T-helper 1 cell (primary cell): ENCODE results near the gene CTNNB1.

Experiments
- DNase-seq, 5 donors: peaks; one replicate each; pipeline ENCODE4 v3.0.0-alpha.2; 2012 to 2020

The CTNNB1 gene

DNA sequence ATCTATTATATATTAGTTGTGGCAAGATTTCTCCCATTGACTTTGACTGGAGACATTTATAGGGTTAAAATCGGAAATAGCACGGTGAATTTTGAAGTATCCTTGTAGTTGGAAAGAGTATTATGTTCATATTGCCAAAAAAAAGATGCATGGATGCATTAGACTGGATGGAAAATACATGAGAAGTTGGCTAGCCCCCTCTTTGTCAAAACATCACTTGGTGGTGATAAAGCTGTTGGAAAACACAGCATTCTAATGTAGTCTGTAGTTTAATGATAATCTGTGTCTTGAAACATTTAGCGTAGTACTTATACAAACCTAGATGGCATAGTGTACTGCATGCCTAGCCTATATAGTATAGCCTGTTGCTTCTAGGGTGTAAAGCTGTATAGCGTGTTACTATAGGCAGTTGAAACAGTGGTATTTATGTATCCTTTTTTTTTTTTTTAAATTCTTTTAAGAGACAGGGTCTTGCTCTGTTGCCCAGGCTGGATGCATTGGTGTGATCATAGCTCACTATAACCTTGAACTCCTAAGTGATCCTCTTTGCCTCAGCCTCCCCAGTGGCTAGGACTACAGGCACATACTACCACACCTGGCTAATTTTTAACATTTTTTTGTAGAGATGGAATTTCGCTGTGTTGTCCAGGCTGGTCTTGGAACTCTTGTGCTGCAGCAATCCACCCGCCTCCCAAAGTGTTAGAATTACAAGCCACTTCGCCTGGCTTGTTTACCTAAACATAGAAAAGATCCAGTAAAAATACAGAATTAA is 21.8 kb downstream of the CTNNB1 start:
- DNase-seq, result no peak

DNA sequence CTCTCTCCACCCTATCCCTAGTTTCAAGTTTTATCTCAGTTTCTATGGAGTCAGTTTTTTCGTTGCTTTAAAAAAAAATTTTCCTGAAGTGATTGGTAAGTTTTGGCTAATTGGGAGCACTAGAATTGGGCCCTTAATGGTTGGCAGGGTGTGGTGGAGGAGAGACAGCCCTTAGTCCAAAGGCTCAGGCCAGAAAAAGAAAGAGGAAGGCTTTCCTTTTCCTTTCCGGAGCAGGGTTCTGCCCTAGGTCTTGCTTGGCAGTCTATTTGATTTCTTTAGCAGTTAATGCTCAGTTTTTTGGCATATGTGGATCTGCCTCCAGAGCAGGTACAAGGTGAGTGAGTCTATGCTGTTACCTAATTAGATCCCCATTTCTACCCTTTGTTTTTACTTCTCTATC is 22.7 kb downstream of the CTNNB1 start:
- DNase-seq, result no peak

DNA sequence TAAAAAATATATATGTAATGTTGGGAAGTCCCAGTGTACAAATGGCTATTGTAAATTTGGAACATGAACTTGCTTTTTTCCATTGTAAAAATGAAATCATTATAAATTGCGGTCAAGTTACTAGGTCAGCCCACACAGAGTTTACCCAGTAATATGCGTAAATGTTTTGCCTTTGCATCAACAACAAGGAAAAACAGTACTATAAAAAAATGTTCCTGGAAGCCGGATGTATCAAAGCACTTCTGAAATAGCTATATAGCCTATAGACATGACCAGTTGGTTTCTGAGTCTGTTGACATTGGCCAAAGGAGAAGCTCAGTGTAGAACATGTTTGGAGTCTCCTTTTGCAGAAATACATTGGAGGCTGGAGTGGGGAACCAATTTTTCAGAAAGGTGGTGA is 23.2 kb downstream of the CTNNB1 start:
- DNase-seq, result no peak

DNA sequence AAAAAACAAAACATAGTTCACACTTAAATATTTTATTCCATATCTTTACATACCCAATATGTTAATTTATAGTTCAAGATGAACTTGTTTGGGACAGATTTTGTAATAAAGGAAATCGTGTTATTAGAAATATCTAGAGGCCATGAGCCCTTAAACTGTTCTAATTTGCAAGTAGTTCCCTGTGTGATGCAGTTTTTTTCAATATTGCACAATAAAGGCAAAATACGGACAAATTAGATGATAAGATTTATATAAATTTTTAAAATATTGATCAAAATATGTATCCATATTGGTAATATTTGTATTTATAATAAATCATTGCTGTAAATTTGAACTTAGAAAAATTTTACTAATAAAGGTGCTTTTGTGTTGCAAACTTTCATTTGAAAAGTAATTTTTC is 23.8 kb downstream of the CTNNB1 start:
- DNase-seq, result no peak

DNA sequence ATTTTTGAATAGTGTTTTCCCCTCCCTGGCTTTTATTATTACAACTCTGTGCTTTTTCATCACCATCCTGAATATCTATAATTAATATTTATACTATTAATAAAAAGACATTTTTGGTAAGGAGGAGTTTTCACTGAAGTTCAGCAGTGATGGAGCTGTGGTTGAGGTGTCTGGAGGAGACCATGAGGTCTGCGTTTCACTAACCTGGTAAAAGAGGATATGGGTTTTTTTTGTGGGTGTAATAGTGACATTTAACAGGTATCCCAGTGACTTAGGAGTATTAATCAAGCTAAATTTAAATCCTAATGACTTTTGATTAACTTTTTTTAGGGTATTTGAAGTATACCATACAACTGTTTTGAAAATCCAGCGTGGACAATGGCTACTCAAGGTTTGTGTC is 24.4 kb downstream of the CTNNB1 start:
- DNase-seq, result no peak

DNA sequence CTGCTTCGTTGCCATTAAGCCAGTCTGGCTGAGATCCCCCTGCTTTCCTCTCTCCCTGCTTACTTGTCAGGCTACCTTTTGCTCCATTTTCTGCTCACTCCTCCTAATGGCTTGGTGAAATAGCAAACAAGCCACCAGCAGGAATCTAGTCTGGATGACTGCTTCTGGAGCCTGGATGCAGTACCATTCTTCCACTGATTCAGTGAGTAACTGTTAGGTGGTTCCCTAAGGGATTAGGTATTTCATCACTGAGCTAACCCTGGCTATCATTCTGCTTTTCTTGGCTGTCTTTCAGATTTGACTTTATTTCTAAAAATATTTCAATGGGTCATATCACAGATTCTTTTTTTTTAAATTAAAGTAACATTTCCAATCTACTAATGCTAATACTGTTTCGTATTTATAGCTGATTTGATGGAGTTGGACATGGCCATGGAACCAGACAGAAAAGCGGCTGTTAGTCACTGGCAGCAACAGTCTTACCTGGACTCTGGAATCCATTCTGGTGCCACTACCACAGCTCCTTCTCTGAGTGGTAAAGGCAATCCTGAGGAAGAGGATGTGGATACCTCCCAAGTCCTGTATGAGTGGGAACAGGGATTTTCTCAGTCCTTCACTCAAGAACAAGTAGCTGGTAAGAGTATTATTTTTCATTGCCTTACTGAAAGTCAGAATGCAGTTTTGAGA is 25.0 kb downstream of the CTNNB1 start:
- no peak for DNase-seq

DNA sequence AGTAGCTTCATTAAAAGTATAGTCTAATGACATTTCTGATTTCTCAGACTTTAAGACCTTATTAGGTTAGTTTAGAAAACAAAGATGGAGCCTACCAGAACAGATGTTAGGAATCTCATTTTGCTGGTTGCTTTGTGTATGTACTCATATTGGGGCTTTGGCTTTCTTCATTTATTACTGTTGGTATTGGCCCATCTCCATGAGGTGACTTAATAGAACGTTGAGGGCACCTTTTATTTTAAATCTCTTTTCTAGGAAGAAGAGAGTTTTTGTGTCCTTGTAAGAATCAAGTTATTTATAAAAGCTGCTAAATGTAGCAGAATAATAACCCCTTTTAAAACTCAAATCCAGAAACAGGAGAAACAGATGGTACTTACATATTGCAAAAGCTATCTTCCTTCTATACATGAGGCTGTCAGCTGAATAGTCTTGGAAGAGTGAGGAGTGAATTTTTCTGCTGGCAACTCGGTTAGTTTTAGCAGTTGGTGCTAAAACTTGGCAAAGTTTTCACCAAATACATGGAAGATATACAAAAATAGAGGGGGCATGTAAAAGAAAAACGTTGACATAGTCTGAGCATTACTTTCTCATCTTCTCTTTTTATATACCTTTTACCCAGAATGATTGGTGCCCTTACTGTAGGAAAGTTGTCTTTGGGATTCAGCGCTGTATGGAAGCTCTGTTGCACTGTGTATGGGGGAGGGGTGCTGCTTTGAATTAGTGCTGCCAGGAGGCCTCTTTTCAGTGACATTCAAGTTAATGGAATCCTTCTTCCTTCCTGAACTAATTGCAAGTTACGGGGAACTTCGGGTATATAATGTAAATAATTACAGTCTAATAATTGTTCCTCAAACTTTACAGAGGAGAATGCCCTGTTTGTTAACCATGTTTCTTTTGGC is 35.8 kb downstream of the CTNNB1 start:
- DNase-seq, result no peak

DNA sequence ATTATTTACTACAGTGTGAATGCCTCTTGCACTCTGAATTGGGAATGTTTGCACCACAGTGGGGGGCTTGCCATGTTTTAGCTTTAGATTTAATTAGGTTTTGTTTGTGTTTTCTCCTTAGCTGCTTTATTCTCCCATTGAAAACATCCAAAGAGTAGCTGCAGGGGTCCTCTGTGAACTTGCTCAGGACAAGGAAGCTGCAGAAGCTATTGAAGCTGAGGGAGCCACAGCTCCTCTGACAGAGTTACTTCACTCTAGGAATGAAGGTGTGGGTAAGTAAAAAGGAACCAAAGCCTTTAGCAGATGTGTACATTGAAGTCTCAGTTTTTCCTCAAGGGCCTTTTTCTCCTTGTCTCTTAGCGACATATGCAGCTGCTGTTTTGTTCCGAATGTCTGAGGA is 36.9 kb downstream of the CTNNB1 start:
- no peak for DNase-seq

DNA sequence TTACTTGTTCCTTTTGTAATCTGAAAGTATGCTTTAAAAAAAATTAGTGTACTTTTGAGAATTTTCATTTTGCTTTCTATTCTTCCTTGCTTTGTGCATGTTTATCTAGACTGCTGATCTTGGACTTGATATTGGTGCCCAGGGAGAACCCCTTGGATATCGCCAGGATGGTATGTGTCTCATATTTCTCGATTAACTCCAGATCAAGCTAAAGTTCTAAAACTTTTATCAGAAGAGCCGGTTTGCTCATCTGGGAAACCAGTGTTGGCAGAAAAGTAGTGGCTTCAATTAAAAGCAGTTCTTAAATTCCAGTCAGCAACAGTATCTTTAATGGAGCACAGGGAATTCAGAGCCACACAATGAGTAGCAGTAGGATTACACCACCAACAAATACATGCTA is 38.6 kb downstream of the CTNNB1 start:
- no peak for DNase-seq

DNA sequence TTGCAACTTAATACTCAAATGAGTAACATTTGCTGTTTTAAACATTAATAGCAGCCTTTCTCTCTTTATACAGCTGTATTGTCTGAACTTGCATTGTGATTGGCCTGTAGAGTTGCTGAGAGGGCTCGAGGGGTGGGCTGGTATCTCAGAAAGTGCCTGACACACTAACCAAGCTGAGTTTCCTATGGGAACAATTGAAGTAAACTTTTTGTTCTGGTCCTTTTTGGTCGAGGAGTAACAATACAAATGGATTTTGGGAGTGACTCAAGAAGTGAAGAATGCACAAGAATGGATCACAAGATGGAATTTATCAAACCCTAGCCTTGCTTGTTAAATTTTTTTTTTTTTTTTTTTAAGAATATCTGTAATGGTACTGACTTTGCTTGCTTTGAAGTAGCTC is 40.3 kb downstream of the CTNNB1 start:
- no peak for DNase-seq

DNA sequence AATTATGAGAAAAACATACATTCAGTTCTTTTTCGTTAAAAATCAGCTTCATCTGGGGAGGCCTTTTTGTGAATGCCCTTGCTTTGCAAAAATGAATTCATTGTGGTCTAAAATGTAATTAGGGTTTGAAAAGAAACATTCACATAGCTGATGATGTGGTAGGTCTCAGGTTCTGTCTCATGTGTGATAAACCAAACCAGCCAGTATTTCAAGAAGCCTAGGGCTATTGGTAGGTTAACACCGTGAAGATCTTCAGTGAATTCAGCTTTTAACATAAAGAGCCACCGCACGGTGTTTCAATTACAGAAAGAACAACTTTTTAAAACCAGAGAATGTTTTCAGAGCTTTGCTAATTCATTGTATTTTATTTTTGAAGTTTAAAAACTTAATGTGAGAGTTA is 41.9 kb downstream of the CTNNB1 start:
- DNase-seq, result no peak

DNA sequence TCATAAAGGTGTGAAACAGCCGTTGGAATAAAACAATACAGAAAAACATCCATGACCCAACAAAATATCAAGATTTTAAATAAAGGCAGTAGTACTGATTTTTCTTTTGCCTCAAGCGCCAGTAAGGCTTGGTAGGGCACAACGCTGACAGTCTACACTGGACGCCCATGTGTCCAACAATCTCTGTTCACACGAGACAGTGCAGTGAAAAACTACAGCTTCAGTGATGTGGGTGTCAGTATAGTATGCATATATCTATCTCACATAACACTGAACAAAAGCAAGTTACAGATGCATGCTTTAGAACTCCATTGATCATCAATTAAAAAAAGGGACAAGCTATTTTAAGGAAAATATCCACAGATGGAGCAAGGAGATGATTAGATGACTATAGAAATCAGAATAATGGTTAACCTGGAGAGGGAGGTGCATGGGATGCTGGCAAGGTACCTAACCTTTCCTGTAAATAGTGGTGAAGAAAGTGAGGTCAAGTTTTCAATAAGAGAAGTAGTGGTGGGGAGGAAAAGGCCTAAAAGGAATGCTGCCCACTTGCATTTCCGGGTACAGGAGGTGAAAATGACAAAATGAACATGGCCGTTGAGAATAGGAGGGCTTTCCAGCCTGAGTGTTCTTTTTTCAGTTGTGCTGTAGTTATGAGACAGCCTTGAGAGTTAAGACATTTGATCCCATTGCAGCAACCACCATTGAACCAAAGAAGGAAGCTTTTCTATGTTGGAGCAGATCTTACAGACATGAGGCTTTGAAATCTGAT is 42.7 kb downstream of the CTNNB1 start:
- DNase-seq, result no peak

DNA sequence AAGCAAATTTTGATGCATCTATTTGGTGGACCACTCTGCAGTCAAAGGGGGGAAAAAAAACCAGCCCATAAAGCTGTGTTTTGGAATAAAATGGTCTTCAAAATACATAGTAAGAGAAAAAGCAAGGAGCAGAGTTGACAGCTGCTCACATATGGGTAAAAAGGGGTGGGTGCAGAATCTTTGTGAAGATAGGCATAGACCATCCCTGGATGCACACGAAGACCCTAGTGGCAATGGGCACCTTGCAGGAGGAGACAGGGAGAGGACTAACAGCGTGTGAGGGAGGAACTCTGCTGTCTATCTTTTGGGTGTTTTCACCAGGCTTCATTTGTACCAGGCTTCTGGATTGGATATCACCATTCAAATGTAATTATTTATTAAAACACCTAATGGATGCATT is 43.9 kb downstream of the CTNNB1 start:
- DNase-seq, result no peak

DNA sequence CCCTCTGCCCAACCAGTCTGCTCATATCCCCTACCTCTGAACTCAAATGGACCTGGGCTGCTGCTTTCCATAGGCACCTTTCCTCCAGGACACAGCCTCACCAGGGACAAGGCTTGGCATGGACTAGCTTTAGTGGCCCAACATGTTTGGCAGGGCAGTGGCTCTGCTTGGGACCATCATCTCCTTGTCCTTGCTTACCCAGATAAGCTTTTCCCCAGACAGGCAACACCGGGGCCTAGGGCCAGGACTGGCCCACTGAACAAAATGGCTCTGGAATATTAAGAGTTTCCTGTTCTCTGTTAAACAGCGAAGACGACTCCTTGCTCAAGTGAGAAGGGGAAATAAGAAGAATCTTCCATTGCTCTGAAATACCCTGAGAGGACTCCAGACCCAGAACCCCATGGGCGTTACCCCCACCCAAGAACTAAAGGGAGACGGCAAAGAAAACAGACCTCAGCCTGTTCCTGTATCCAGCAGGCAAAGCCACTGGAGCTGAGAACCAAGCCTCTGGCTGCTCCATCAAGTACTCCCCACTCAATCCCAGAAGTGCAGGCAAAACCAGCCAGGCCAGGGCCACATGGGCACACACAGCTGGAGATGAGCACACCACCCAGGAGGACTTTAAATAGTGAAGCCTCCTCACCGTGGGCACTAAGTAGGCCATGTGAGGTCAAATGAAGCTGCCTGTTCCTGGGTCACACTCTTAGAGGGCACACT is 45.5 kb downstream of the CTNNB1 start:
- DNase-seq, result no peak

DNA sequence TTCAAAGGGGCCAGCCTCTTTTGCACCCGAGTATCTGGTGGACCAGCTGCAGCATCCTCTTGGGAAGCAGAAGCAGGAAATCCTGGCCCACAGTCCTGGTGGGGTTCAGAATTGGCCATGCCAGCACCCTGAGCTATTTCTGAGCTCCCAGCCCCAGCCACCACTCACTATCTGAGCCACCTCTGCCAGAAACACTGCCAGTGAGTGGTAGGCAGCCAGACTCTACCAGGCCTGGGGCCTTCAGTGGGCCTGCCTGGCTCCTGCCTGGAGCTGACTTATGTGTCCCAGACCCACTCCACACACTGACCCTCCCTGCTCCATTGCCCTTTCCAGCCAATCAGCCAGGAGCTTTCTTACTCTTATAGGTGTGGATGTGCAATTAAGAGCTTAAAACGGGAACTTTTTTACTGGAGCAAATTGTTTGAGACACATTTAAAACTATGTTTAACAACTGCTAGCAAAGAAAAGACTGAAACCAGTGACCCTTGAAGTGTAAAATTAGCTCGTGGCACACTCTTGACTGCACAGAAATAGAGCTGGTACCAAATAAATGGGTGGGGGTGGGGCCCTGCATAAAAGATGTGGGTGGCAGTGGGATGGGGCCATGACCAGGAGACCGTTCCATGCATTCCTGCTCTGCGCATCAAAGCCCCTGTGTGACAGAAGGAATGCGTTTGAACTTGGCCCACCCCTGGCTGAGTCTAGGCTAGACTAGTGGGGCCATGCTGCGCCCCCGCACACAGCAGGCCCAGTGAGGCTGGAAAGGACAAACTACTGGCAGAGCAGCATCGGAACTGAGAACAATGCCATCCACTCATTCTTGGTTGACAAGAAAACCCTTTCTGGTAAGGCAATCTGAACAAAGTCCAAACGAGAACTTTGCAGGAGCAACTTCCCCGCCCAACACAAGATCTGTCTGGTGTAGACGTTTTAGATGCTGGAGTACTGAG is 48.0 kb downstream of the CTNNB1 start:
- DNase-seq, result no peak

DNA sequence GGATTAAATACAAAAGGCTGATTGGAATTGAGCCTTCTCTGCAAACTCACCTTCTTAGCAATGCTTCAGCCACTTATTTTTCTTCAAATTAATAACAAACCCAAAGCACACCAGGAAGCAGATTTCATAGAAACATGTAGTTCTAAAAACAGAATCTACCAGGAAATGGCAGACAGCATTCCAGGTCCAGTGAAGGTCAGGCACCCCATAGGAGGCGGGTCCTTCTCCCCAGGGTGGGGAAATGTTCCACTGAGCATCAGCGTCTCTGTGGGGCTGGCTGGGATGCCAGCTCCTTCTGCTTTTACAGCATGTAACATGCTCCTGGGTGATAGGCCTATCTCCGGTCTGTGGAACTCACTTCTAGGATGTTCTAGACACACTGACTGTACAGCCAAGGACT is 49.2 kb downstream of the CTNNB1 start:
- DNase-seq, result no peak

DNA sequence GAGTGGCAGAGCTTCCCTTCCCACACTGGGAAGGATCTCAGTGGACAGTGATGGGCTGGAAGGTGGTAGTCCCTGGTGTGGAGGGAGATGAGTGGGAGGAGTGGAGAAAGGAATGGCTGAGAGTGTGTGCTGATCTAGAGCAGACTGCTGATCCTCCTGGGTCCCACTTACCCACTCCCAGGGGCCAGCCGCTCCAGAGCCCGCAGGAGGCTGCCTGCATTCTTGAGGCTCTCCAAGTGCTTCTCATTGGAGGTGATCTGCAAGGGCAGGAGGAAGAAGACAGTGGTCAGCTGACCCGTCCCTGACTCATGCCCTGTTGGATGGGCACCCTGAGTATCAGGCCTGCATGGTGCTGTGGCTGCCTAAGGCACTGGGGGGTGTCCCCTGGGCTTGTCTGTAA is 50.0 kb downstream of the CTNNB1 start:
- DNase-seq, result no peak

DNA sequence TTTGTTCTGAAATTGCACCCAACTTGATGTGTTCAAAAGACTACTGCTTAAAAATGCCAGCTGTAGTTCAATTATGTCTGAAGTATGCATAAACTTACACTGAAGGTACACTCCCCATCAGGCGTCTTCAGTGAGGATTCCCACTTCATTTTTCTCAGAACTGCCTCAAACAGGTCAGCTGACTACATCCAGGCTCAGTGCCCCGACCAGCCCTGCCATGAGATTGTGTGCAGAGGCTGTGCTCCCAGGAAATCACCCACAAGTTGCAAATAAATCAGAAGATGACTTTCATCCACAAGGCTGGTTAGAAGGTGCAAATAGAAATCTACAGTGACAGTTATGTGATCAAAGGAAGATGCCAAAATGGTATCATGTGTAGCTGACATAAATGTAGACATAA is 51.5 kb downstream of the CTNNB1 start:
- DNase-seq, result no peak

DNA sequence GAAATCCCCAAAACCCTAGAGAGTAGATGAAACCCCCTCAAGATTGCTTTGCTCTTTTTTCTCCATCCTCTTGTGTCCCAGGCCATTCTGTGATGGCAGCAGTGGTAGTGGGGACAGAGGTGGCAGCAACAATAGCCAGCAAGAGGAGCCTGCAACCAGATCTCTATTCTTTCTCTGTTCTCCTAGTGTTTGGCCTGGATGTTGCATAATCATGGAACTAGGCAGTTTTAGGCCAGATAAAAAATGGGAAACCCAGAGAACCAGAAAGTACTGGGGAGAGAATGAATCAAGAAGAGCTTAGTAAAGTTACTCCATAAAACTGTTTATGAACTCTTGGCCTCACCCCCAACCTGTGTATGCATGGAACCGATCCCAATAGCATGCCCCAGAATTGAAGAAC is 52.3 kb downstream of the CTNNB1 start:
- no peak for DNase-seq

DNA sequence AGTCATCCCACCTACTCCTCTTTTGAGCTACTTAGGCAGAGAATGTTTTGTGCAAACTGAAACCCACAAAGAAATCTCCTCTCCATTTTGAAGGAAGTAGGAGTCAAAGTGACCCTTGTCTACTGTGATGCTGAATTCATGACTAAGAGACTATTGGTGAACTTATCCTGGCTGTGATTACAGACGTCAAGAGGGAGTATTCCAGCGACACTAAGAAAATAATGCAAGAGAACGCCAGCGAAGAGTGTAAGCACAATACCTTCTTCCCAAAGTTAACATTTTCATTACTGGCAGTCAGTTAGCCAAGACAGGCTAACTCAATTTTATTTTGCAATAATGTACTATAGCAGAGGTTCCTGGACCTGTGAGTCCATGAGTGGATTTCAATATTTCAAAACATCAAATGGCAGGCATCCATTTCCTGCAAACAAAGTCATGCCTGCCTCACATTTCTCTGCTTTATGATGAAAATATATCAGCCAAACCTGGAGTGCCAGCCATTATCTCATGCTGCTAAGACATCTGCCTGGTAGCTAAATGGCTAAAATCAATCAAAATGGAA is 59.0 kb downstream of the CTNNB1 start:
- no peak for DNase-seq
